NCI-H446 (cell line): Measurements from ENCODE around the gene DPH2.

Experiments
- DNase-seq, 2 experiments: peaks; one replicate each; lab custom pipeline; 2025; lab: John Stamatoyannopoulos, UW

The DPH2 gene

GRCh38 chr1:43968348-43968948, 1.4 kb upstream of the DPH2 start:
- no peak for DNase-seq

- no peak for DNase-seq
Observed at GRCh38 chr1:43969416-43969745, 429 bp upstream of the DPH2 start.

- DNase-seq = no peak
Observed at GRCh38 chr1:43970502-43970901, 692 bp downstream of the DPH2 start.

GRCh38 chr1:43970911-43971310, 1.1 kb downstream of the DPH2 start:
- DNase-seq = no peak

- DNase-seq = no peak
Observed at GRCh38 chr1:43971336-43971980, 1.6 kb downstream of the DPH2 start.

GRCh38 chr1:43973981-43974442, 4.2 kb downstream of the DPH2 start:
- DNase-seq = no peak

GRCh38 chr1:43974443-43975248, 4.8 kb downstream of the DPH2 start, which contains the start of gene ATP6V0B:
TSS of gene ATP6V0B (plus strand) at chr1:43974960. CDS start at chr1:43975041, 81 bp downstream.
- DNase-seq = peak; percentile 95 to 98

GRCh38 chr1:43975249-43975961, 5.6 kb downstream of the DPH2 start:
- DNase-seq = no peak

GRCh38 chr1:43976045-43976444, 6.2 kb downstream of the DPH2 start:
- no peak for DNase-seq

GRCh38 chr1:43976890-43977289, 7.1 kb downstream of the DPH2 start:
- DNase-seq = no peak

GRCh38 chr1:43977376-43978263, 7.8 kb downstream of the DPH2 start:
- DNase-seq = no peak

GRCh38 chr1:43978264-43978550, 8.4 kb downstream of the DPH2 start:
- no peak for DNase-seq

GRCh38 chr1:43978551-43979260, 8.9 kb downstream of the DPH2 start, which contains the start of gene B4GALT2:
TSS of gene B4GALT2 (plus strand) at chr1:43979210. CDS start at chr1:43981161, 1,951 bp downstream.
- peak in 1 of 2 experiments; percentile 50 for DNase-seq

- no peak for DNase-seq
Observed at GRCh38 chr1:43979261-43979527, 9.4 kb downstream of the DPH2 start.

GRCh38 chr1:43979528-43980254, 9.9 kb downstream of the DPH2 start:
- peak in 1 of 2 experiments; percentile 28 for DNase-seq

- DNase-seq = no peak
Observed at GRCh38 chr1:43980255-43981134, 10.7 kb downstream of the DPH2 start.

GRCh38 chr1:43981135-43981491, 11.3 kb downstream of the DPH2 start:
- no peak for DNase-seq

GRCh38 chr1:43981636-43982035, 11.8 kb downstream of the DPH2 start:
- no peak for DNase-seq

- no peak for DNase-seq
Observed at GRCh38 chr1:43982241-43982640, 12.4 kb downstream of the DPH2 start.
